ENCODE measurements around the gene BMP4.

The BMP4 gene

DNA sequence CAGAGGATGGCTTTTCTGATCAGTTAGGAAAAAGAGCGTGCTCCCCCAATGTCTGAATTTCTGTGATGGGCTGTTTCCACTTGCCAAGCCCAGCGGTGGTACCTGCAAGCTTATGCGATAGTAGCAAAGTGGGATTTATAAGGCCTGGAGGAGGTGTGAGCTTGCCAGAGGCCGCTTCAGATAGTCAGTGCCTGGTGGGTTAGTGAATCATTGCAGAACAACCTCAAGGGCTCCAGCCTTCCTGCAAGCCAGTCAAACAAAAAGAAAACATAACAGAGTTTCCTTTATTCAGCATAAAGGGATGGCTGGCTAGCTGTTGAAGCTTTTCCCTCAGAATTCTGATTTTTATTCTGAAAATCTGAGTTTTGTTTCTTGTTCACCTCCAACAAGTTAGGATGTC lies 7.6 kb upstream of the BMP4 start:
- no peak for DNase-seq (ENCODE audit: low spot score)

DNA sequence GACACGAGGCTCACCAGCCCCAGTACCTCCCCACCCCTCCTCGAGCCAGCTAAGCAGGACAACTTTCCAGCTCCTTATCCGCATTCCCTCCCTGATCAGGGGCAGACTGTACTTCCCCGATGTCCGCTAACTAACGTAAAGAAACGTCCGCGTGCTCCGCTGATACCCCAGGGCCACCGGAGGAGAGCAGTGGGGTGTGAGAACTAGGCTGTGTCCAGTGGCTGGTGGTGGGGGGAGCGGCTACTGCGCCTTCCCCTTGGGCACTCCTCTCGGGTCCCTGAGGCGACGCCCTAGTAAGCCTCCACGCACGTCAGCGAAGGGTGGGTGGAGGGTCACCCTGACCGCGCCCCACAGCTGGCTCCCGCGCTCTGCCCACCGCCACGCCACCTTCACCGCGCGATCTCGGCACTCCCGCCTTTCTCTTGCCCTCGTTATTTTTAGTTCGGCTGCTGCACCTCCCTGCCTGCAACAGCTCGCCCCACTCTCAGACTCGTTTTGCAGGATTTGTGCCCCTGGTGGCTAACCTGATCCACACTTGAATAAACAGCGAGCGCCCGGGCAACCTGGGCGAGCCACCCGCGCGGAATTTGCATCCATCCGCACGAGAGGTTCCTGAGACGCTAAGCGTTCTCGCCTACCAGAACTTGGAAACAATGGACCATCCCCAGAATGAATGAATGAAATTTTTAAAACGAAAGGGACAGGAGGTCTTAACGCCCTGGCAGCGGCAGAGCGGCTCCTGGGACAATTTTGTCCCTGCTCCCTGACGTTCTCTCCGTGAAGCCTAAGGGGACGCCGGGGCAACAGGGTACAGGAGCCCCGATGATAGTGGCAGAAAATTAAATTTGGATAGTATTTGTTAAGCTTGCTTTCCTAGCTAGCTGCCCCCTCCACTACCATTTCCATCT lies 6.9 kb upstream of the BMP4 start:
- DNase-seq (ENCODE audit: low spot score), result peak; percentile 28

DNA sequence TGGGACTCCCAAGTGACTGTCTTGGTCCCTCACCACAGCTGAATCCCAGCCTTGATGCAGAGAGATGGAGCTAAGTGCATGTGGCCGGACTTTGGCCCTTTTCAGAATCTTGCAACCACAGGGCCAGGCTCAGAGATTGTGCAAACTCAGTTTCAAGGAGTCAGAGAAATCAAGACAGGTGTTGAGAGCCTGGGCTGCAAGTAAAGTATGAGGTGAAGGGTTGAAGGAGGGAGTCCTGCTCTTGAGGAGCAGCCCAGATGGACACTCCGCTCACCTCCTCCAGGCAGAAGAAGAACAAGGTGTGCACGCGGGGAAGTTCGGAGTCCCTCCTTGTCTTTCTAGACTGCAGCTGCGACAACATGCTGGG lies 6.3 kb upstream of the BMP4 start:
- DNase-seq (ENCODE audit: low spot score), result no peak

DNA sequence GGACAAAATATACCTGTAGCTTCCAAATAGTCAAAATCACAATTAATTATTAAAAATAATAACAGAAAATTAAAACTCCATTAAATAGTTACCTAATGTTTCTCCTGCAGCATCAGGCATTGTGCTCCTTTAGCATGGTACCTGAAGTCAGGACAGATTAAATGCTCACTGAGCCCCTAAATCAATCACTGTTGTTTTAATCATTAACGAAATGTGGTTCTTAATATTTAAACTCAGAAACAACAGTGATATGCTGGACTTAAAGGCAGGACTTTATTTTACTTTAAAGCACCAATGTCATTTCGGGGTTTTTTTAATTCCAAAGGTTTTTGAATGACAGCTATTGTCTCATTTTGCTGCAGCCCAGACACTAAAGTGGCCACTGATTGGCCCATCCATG lies 2.0 kb upstream of the BMP4 start:
- no peak for DNase-seq (ENCODE audit: low spot score)

DNA sequence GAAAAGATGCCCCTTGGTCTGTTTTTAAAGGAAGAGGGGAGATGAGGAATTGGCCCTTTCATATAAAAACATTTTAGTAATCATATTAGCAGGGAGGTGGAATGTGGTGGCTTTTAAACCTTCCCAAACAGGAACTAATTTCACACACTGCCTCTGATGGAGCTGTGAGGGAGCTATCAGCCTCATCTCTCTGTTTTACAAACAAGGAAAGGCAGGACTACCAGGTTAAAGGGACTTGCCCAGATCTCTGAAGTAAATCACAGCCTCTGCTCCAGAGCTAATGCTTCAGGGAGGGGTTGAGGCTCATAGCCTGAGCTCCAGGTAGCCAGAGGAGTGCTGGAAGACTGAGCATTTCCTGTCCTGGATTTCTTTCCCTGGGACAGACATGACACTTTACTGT lies 1.1 kb upstream of the BMP4 start:
- no peak for DNase-seq (ENCODE audit: low spot score)

DNA sequence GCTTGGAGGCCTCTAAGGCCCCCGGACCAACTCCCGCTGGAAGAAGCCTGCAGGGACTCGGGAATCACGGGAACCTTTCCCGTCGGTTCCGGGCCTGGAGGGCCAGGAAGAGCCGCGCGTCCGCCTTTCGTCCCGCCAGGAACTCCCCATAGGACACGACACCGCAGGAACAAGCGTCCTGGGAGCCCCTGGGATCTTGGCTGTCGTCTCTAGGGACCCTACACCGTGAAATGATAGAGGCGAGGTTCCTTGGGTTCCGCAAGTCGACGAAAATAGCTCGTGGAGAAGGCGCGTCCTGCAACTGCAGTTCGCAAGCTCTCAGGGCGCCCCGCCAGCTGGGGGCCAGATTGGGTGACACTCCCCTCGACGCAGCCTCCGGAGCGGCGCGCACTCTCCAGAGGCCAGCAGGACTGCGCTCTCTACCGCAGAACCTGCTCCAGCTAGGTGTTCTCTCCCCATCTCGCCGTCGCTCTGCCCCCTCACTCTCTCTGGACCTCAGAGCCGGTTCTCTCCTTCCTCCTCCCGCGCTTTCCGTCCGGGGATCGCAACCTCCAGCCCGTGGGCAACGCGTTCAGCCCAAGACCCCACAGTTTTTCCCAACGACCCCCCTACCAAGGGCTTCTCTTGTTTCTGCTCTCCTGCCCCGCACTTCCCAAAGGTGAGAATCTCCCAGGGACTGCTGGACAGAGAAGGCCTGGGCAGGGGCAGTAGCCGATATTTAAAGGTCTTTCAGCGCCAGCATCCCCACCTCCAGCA lies 776 bp downstream of the BMP4 start:
- no peak for DNase-seq (ENCODE audit: low spot score)

DNA sequence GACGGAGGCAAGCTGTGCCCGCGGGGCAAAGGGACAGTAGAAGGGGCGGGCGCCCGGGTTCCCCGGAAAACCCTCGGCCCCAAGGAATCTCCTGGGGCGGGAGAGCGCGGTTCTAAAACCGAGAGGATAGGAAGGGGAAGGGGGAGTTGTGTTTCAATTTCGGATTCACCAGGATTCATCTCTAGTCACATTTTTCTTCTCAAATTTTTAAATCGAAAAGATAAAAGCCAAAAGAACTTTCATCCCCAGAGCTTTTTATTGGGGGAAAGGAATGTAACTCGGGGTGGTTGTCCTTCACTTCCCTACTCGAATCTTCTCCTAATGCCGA lies 1.4 kb downstream of the BMP4 start:
- DNase-seq (ENCODE audit: low spot score), result no peak

DNA sequence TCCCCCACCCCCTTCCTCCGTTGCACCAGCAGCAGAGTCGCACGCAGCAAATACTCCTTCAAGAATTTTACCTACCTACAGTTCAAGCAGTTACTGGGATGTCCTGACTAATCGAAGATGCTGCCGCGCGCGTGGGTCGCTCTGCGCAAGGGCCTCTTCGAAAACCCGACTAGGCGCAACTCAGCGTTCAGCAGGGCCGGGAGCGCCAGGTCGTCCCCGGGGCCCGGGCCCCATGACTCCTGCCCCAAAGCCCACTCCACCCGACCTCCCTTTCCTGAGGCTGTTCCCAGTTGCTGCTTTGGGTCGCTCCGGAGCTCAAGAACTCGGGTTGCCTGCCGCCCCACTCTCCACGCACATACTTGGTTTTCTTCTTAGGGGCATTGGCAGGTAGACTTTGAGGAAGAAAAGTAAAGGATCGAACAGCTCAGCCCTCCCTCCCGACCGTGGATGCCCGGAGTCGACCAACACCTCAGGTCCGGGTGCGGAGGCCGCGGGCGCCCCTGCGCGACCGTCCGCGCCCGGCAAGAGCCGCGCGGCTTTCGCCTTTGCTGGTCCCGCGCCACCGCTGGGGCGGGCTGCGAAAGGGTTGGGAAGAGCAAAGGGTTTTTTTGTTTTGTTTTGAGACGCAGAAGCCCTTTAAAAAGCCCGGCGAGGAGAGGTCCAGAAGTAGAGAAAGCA lies 1.9 kb downstream of the BMP4 start:
- no peak for DNase-seq (ENCODE audit: low spot score)

DNA sequence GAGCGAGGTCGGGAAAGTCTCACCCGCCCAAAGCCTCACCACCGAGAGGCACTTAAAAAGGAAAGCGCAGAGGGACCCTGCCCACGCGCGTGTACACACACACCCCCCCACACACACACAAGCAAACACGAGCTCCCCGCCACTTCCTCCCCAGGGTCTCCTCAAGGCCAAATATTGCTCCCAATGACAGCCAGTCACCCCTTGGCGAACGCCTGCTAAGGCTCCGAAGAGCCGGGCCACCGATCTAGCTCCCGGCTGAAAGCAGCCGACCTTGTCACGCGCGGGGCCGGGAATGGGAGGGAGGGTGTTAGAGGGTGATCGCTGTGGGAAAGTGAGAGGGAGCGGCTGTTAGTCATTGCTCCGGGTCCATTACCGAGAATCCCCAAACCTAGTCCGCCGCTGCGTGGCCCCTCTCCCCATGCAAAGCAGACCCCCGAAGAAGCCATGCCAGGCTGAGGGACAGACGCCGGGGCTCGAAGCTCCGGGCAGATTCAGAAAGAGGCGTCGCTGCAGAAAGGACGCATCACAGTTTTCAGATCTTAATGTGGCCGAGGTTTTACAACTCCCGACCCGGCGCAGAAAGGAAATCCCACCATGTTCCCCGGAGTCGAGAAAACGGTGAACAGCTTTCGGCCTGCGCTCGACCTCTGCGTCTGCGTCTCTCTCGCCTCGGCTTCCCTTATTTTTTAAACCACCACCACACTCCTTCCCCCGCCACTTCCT lies 2.6 kb downstream of the BMP4 start:
- peak; percentile 58 for DNase-seq (ENCODE audit: low spot score)

DNA sequence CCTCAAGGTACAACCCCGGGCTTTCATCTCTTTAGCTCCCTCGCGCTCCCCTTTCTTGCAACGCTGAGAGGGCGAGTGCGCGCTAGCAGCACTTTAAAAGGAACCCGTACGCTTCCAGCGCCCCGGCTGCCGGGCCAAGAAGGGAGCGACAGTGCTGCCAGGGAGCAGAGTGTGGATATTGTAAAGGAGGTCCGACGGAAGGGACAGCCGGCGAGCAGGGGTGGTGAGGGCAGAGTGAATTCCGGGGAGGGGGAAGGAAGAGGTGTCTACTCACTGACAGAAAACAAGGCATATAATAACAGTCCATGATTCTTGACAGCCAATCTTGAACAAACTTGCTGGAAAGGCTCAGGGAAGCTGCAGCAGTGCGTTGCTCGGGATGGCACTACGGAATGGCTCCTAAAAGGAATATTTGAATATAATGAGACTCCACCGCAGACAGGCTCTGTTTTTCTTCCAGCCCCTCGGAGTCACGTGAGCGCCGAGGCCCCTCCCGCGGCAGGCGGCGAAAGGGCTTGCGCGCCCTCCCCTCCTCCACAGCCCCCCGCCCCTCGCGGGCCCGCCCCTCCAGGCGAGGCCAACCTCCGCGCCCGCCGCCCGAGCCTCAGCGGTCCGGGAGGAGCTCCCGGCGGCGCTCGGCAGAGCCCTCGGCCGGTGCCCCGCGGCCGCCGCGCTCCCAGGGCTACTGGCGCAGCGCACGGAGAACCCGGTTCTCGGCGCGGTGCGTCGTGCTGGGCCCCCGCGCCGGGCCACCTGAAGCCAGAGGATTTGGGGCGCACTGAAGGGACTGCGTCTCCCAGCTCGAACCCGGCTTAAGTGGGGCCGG lies 3.4 kb downstream of the BMP4 start:
- peak; percentile 74 for DNase-seq (ENCODE audit: low spot score)

DNA sequence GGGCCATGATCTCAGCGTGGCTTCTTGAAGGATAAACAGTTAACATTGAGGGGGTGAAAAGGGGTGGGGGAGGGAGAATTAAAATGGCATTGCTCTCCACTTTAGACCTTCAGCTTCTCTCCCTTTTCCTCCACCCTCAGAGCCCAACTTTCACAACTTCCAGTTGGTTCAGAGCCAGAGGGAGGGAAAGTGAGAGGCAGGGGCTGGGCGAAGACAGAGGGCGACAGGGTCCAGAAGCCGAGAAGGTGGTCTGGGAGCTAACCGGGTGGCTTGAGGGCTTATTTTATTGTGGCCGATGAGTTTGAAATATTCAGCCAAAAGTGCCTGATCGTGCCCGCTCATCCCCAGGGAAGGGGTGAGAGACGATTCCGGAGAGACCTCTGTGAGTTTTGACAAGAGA lies 4.1 kb downstream of the BMP4 start:
- DNase-seq (ENCODE audit: low spot score), result no peak

DNA sequence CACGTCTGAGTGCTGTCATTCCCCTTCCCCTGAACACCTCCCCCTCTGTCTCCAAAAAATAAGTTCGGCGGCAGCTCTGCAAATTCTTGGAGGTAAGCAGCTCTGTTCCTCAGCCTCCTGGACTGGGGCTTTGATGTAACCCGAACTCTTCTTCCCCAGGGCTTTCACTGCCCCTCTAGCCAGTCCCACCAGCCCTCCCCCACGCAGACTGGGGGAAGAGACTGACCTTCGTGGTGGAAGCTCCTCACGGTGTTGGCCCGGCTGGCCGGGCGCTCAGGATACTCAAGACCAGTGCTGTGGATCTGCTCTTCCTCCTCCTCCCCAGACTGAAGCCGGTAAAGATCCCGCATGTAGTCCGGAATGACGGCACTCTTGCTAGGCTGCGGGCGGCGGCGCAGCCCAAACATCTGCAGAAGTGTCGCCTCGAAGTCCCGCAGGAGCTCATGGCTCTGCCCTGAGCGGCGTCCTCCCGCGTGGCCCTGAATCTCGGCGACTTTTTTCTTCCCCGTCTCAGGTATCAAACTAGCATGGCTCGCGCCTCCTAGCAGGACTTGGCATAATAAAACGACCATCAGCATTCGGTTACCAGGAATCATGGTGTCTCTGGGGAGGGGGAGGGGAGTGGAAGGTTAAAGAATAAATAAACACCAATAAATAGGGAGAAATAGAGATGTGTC lies 4.9 kb downstream of the BMP4 start:
- DNase-seq (ENCODE audit: low spot score), result no peak

DNA sequence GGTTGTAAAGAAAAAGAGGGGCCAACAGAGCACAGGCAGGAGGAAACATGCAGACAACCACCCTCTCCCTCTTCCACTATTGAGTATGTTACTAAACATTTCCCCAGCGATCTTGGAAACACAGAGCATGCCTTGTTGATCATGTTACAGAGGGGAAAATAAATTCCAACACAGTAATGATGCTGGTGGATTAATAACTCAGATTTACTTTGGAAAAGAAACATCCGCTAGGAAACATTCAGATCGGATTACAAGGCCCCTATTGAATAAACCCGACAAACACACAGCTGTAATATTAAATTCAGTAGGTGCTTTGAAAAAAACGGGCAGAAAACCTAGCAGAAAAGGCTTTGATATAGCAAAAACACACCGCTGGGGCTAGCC lies 5.4 kb downstream of the BMP4 start:
- DNase-seq (ENCODE audit: low spot score), result no peak

DNA sequence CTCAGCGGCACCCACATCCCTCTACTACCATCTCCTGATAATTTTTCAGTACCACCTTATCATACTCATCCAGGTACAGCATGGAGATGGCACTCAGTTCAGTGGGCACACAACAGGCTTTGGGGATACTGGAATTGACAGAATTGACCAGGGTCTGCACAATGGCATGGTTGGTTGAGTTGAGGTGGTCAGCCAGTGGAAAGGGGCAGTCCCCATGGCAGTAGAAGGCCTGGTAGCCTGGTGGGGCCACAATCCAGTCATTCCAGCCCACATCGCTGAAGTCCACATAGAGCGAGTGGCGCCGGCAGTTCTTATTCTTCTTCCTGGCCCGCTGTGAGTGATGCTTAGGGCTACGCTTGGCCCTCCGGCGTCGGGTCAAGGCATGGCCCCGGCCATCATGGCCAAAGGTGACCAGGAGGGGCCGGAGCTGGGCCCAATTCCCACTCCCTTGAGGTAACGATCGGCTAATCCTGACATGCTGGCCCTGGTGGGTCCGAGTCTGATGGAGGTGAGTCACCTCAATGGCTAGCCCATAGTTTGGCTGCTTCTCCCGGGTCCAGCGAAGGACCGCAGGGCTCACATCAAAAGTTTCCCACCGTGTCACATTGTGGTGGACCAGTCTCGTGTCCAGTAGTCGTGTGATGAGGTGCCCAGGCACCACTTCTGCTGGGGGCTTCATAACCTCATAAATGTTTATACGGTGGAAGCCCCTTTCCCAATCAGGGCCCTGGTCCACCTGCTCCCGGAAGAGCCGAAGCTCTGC lies 6.4 kb downstream of the BMP4 start:
- no peak for DNase-seq (ENCODE audit: low spot score)

DNA sequence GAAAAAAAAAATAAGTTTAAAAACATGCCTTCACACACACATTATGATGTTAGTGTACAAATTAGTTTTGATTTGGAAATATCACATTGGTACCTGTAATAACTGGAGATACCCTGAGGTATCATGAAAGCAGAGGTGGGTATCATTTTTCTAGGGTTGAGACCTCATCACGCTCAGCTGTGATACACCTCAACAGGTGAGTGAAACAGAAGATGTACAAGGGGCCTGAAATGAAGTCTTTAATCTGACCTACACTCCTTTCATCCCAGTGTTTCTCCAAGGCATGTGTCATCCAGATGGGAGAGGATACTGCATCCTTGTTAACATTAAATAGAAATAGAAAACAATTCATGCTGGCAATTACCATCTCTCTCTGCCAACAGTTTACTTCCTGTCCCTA lies 7.4 kb downstream of the BMP4 start:
- DNase-seq (ENCODE audit: low spot score), result no peak

DNA sequence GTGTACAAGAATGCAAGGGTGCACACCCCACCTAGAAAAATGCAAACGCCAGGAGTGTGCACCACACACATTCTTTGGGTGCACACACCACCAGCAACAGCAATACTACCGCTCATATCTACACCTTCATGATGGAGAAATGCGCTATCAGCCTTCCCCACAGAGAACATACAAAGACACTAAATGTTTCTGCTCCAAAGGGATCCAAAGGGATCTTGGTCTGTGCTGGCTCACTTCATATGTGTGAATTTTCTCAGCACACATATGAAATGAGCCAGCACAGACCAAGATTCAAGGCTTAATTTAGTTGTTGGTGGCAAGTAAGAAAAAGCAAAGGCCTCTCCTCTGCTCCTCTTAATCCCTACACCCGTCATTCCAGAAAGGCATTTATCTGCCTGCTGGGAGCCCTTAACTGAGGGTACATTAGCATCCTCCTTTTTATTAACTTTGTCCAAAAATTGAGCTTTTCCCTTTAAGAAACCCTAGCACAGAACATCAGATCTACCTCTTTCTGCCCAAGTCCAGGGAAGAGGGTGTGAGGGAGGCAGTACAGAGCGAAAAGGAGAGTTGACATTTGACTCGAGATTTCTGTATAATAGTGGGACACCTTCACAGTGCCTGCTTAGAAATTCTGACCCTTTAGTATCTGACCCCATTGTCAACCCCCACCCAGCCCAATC lies 8.3 kb downstream of the BMP4 start:
- no peak for DNase-seq (ENCODE audit: low spot score)

DNA sequence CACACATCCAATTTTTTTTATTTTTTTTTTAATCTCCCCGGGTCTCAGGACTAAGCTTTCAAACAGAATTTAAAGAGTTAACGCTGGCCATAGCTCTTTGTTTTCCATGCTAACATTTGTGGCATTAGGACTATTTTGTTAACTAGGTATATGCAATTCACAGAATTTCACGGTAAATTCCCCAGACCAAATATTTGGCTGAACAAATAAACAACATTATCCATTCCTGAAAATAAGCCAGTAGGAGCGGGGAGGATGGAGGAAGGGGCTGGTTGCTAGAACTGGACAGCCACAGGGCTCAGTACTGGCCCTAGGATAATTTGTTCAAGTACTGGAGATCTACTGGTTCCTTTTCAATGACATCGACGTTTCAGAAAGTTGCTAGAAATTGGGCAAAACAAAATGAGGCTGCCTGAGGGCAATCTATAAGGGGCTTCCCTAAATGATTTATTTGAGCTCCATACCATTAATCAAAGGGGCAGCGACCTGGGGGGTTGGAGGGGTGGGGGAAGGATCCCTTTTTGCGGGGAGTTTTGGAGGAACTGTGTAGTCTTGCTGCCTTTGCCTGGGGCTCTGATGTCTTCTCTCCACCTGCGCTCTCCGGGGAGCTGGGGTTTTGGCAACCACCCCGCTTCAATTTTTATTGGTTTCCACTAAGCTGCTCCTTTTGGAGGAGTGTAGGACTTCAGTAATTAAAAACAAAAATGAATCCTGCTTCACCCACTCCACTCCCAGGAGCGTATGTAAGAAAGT lies 9.0 kb downstream of the BMP4 start:
- DNase-seq (ENCODE audit: low spot score), result no peak

DNA sequence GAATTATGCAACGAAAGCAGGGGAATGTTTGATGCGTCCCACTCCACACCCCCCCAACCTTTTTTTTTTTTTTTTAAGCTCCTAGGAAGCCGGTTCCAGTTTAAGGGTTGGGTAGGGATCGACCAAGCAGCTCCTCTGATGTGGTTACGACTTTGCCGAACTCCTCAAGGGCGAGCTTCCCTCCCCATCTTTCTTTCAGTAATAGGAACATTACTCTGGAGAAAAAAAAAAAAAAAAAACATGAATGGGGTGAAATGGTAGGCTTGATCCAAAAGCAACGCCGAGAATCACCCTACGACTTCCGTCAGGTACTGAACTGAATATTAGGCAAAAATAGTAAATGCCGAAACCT lies 9.6 kb downstream of the BMP4 start:
- DNase-seq (ENCODE audit: low spot score), result no peak
